HCT116 (cell line): ENCODE measurements around the gene NRP1. TPM values are rescaled to one million over a fixed set of nuclear protein-coding genes. Genes with fewer than 3 reads are reported as not detected.

Source experiments
- ATAC-seq: fragments of 200-7000 bp; cut with Tn5 transposase; 2 replicates; pipeline ENCODE4 v1.9.1; 2020; ENCODE audit warnings: mild to moderate bottlenecking, moderate library complexity
- BruUV-seq: library from RNA; stranded (reverse); fragments of 400-500 nt; replicated peaks from 2 replicates; lab custom pipeline; 2021; lab: Mats Ljungman, UMichigan
- CTCF ChIA-PET: fragments of 300-600 bp; sonication (Branson Sonifier 250); formaldehyde crosslinking; loops from one replicate; lab custom pipeline; 2021; ENCODE audit warnings: antibody characterized with exemption; lab: Charles Lee
- POLR2A ChIA-PET: fragments of 300-600, 350-600 bp; sonication (Branson Sonifier 250); formaldehyde crosslinking; loops from one replicate; lab custom pipeline; 2021; ENCODE audit warnings: antibody characterized with exemption; lab: Charles Lee
- RAD21 ChIA-PET, 2 experiments: fragments of 300-600 bp; sonication (Branson Sonifier 250); formaldehyde crosslinking; loops; one replicate each; lab custom pipeline; 2023; ENCODE audit warnings: low total read pairs in 2 of 2; ENCODE audit not compliant: uncharacterized antibody in 2 of 2, unreplicated experiment in 2 of 2, low non-redundant PET in 1 of 2; lab: Charles Lee
- DNase-seq: peaks from one replicate; pipeline ENCODE4 v3.0.0-alpha.2; 2010; ENCODE audit warnings: low read depth, low spot score
- H2AFZ ChIP-seq: fragments of 200-600 bp; shearing (Covaris generic), sonication (generic); 2 replicates; pipeline ENCODE4 v1.6.1; 2017; ENCODE audit warnings: low read depth, mixed run types, mixed read lengths, antibody characterized with exemption, low read length; ENCODE audit not compliant: poor library complexity, severe bottlenecking
- H3K27ac ChIP-seq: 2 replicates; pipeline ENCODE4 v1.5.1; 2012; ENCODE audit warnings: low read depth, low read length
- H3K27me3 ChIP-seq: fragments of 200-600 bp; sonication (generic); 2 replicates; pipeline ENCODE4 v1.6.1; 2016; ENCODE audit warnings: mixed run types, low read length, mixed read lengths; ENCODE audit not compliant: insufficient read depth
- H3K36me3 ChIP-seq, 2 experiments: fragments of 200-500 bp in 1 of 2; fragments of 200-600 bp in 1 of 2; sonication (Bioruptor generic) in 1 of 2; sonication (generic) in 1 of 2; 2 replicates each; pipeline versions ENCODE4 v1.5.1 to v1.6.1; 2014 to 2016; ENCODE audit warnings: low read length in 2 of 2, inconsistent platforms in 1 of 2, mixed read lengths in 1 of 2, mixed run types in 1 of 2; ENCODE audit not compliant: insufficient read depth in 2 of 2, control insufficient read depth in 1 of 2
- H3K4me1 ChIP-seq, 2 experiments: fragments of 200-600 bp in 1 of 2; sonication (generic) in 1 of 2; 2 replicates each; pipeline versions ENCODE4 v1.5.1 to v1.6.1; 2012 to 2017; ENCODE audit warnings: low read length in 2 of 2, inconsistent platforms in 1 of 2, mild to moderate bottlenecking in 1 of 2, mixed read lengths in 1 of 2, mixed run types in 1 of 2, moderate library complexity in 1 of 2; ENCODE audit not compliant: insufficient read depth in 2 of 2, control insufficient read depth in 1 of 2
- H3K4me2 ChIP-seq: fragments of 200-600 bp; sonication (generic); 2 replicates; pipeline ENCODE4 v1.6.1; 2017; ENCODE audit warnings: mixed run types, low read length, mixed read lengths
- H3K4me3 ChIP-seq, 2 experiments: fragments of 200-600 bp in 1 of 2; sonication (generic) in 1 of 2; replicated peaks in 1 of 2; 2 replicates each; pipeline ENCODE4 v1.5.1; 2011 to 2016; ENCODE audit warnings: low read length in 2 of 2, control low read depth in 1 of 2, low read depth in 1 of 2, mild to moderate bottlenecking in 1 of 2, mixed read lengths in 1 of 2, mixed run types in 1 of 2
- H3K79me2 ChIP-seq: fragments of 200-600 bp; sonication (generic); 2 replicates; pipeline ENCODE4 v1.6.1; 2017; ENCODE audit warnings: mild to moderate bottlenecking, mixed run types, low read length, moderate library complexity, mixed read lengths; ENCODE audit not compliant: insufficient read depth
- H3K9ac ChIP-seq: fragments of 200-600 bp; sonication (generic); 2 replicates; pipeline ENCODE4 v1.6.1; 2016; ENCODE audit warnings: low read length, mixed read lengths
- H3K9me2 ChIP-seq: fragments of 200-600 bp; sonication (generic), shearing (Covaris generic); 2 replicates; pipeline ENCODE4 v1.6.1; 2017; ENCODE audit warnings: mixed run types, mild to moderate bottlenecking, moderate library complexity; ENCODE audit not compliant: insufficient read depth
- H3K9me3 ChIP-seq, 2 experiments: fragments of 200-500 bp in 1 of 2; fragments of 200-600 bp in 1 of 2; sonication (Bioruptor generic) in 1 of 2; sonication (generic) in 1 of 2; 2 replicates each; pipeline ENCODE4 v1.6.1; 2014 to 2017; ENCODE audit warnings: low read length in 2 of 2, mixed read lengths in 2 of 2, inconsistent platforms in 1 of 2, low read depth in 1 of 2, mild to moderate bottlenecking in 1 of 2, mixed run types in 1 of 2, moderate library complexity in 1 of 2; ENCODE audit not compliant: control insufficient read depth in 1 of 2, insufficient read depth in 1 of 2
- H4K20me1 ChIP-seq: fragments of 200-600 bp; sonication (generic), shearing (Covaris generic); 2 replicates; pipeline ENCODE4 v1.6.1; 2017; ENCODE audit warnings: mixed run types, mild to moderate bottlenecking, moderate library complexity; ENCODE audit not compliant: insufficient read depth
- CBX3 ChIP-seq: IDR thresholded peaks from 2 replicates; pipeline ENCODE4 v1.6.1; 2012; ENCODE audit warnings: low read depth
- CEBPB ChIP-seq: IDR thresholded peaks from 2 replicates; pipeline ENCODE4 v1.6.1; 2012; ENCODE audit warnings: low read depth
- EGR1 ChIP-seq: IDR thresholded peaks from 2 replicates; pipeline ENCODE4 v1.6.1; 2012; ENCODE audit warnings: low read depth
- EZH2 ChIP-seq: fragments of 200-600 bp; sonication (generic); IDR thresholded peaks from 2 replicates; pipeline ENCODE4 v1.6.1; 2017; ENCODE audit warnings: antibody characterized with exemption, mixed run types
- EZH2phosphoT487 ChIP-seq: fragments of 200-600 bp; IDR thresholded peaks from 2 replicates; pipeline ENCODE4 v1.6.1; 2018; ENCODE audit warnings: antibody characterized with exemption, borderline replicate concordance
- FOSL1 ChIP-seq: IDR thresholded peaks from 2 replicates; pipeline ENCODE4 v1.6.1; 2012; ENCODE audit warnings: low read depth
- MAX ChIP-seq: IDR thresholded peaks from 2 replicates; pipeline ENCODE4 v1.6.1; 2012
- POLR2A ChIP-seq: IDR thresholded peaks from 2 replicates; pipeline ENCODE4 v1.7.0; 2011; ENCODE audit warnings: borderline replicate concordance; ENCODE audit not compliant: insufficient read depth, insufficient read length; ENCODE audit errors: extremely low read depth
- POLR2AphosphoS5 ChIP-seq: IDR thresholded peaks from 2 replicates; pipeline ENCODE4 v1.6.1; 2011; ENCODE audit warnings: mild to moderate bottlenecking, low read depth, low read length, moderate library complexity
- RAD21 ChIP-seq: IDR thresholded peaks from 2 replicates; pipeline ENCODE4 v1.6.1; 2012; ENCODE audit warnings: low read depth, mild to moderate bottlenecking
- SIN3A ChIP-seq: IDR thresholded peaks from 2 replicates; pipeline ENCODE4 v1.6.1; 2012; ENCODE audit warnings: low read depth
- YY1 ChIP-seq: IDR thresholded peaks from 2 replicates; pipeline ENCODE4 v1.6.1; 2011; ENCODE audit warnings: low read length, low read depth, moderate library complexity, mild to moderate bottlenecking; ENCODE audit not compliant: insufficient replicate concordance; ENCODE audit errors: extremely low read depth
- ZFX ChIP-seq: fragments of 450-650 bp; IDR thresholded peaks from 2 replicates; pipeline ENCODE4 v1.6.1; 2017
- ZNF274 ChIP-seq: fragments of 200-500 bp; sonication (Bioruptor generic); IDR thresholded peaks from 2 replicates; pipeline ENCODE4 v1.6.1; 2014; ENCODE audit warnings: mild to moderate bottlenecking, low read depth, low read length, inconsistent platforms
- intact Hi-C: fragments of 100-400 bp; cut with micrococcal nuclease; formaldehyde crosslinking; loops from 2 replicates; pipeline ENCODE4 v1.10.0; 2022
- total RNA-seq: library from RNA; stranded (reverse); gene quantifications from one replicate; pipeline ENCODE4 v1.2.1, GENCODE V29; 2021; ENCODE audit not compliant: unreplicated experiment
- TF ChIP-seq, protein P1 (sequence below): IDR thresholded peaks from 2 replicates; pipeline ENCODE4 v1.6.1; 2011; ENCODE audit warnings: mild to moderate bottlenecking, low read length, moderate library complexity; ENCODE audit not compliant: insufficient replicate concordance; ENCODE audit errors: extremely low read depth
- TF ChIP-seq, protein P2 (sequence below): IDR thresholded peaks from 2 replicates; pipeline ENCODE4 v1.6.1; 2012; ENCODE audit warnings: low read depth

The NRP1 gene
- total RNA-seq, 1 experiment from 2014 or later: 3.8 TPM

- TF ChIP-seq, protein P1, sequence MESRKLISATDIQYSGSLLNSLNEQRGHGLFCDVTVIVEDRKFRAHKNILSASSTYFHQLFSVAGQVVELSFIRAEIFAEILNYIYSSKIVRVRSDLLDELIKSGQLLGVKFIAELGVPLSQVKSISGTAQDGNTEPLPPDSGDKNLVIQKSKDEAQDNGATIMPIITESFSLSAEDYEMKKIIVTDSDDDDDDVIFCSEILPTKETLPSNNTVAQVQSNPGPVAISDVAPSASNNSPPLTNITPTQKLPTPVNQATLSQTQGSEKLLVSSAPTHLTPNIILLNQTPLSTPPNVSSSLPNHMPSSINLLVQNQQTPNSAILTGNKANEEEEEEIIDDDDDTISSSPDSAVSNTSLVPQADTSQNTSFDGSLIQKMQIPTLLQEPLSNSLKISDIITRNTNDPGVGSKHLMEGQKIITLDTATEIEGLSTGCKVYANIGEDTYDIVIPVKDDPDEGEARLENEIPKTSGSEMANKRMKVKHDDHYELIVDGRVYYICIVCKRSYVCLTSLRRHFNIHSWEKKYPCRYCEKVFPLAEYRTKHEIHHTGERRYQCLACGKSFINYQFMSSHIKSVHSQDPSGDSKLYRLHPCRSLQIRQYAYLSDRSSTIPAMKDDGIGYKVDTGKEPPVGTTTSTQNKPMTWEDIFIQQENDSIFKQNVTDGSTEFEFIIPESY: no peak
- TF ChIP-seq EZH2phosphoT487: no peak
- no peak for TF ChIP-seq CEBPB
- no peak for TF ChIP-seq ZFX
- TF ChIP-seq YY1: no peak
- TF ChIP-seq EZH2: no peak
- TF ChIP-seq, protein P2, sequence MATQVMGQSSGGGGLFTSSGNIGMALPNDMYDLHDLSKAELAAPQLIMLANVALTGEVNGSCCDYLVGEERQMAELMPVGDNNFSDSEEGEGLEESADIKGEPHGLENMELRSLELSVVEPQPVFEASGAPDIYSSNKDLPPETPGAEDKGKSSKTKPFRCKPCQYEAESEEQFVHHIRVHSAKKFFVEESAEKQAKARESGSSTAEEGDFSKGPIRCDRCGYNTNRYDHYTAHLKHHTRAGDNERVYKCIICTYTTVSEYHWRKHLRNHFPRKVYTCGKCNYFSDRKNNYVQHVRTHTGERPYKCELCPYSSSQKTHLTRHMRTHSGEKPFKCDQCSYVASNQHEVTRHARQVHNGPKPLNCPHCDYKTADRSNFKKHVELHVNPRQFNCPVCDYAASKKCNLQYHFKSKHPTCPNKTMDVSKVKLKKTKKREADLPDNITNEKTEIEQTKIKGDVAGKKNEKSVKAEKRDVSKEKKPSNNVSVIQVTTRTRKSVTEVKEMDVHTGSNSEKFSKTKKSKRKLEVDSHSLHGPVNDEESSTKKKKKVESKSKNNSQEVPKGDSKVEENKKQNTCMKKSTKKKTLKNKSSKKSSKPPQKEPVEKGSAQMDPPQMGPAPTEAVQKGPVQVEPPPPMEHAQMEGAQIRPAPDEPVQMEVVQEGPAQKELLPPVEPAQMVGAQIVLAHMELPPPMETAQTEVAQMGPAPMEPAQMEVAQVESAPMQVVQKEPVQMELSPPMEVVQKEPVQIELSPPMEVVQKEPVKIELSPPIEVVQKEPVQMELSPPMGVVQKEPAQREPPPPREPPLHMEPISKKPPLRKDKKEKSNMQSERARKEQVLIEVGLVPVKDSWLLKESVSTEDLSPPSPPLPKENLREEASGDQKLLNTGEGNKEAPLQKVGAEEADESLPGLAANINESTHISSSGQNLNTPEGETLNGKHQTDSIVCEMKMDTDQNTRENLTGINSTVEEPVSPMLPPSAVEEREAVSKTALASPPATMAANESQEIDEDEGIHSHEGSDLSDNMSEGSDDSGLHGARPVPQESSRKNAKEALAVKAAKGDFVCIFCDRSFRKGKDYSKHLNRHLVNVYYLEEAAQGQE: no peak
- TF ChIP-seq MAX: no peak
- no peak for TF ChIP-seq POLR2AphosphoS5
- TF ChIP-seq CBX3: no peak
- TF ChIP-seq SIN3A: no peak
- no peak for TF ChIP-seq EGR1
- TF ChIP-seq FOSL1: no peak
- TF ChIP-seq RAD21: no peak
- TF ChIP-seq POLR2A: no peak
- TF ChIP-seq ZNF274: no peak
- ChIA-PET CTCF (no interaction called here), POLR2A (no interaction called here), RAD21 (no interaction called here)
- H3K9me3 ChIP-seq: no peaks in the 10 kb centered on the region
- no peak for DNase-seq
- BruUV-seq: no TSS peak
- no peaks in the 10 kb centered on the region for H3K36me3 ChIP-seq
- no peaks in the 10 kb centered on the region for H3K27me3 ChIP-seq
- no peak overlapping the region for H3K4me3 ChIP-seq
- no peaks in the 10 kb centered on the region for H3K79me2 ChIP-seq
- H3K9ac ChIP-seq: no peak overlapping the region
- H3K27ac ChIP-seq: no peak overlapping the region
- intact Hi-C loops: no loop called here
- H2AFZ ChIP-seq: no peak overlapping the region
- no peaks in the 10 kb centered on the region; a peak in 1 of 4 replicates for H3K4me1 ChIP-seq
- no peaks in the 10 kb centered on the region for H3K9me2 ChIP-seq
- no peak overlapping the region for H3K4me2 ChIP-seq
- ATAC-seq: no peak
- no peaks in the 10 kb centered on the region for H4K20me1 ChIP-seq
Observed at GRCh38 chr10:33187427-33187999, 147.0 kb downstream of the NRP1 start.
